OCI-M2 (cell line): ENCODE data around the gene FAM13C.
"Not testable (repeated sequence)": the region's sequence is repeated elsewhere in the genome, so short reads cannot be mapped to it uniquely, and the experiment has no call there.

ENCODE experiments used
- DNase-seq: peaks from one replicate; lab custom pipeline; 2025; ENCODE audit not compliant: unreplicated experiment; lab: John Stamatoyannopoulos, UW

The FAM13C gene

DNA sequence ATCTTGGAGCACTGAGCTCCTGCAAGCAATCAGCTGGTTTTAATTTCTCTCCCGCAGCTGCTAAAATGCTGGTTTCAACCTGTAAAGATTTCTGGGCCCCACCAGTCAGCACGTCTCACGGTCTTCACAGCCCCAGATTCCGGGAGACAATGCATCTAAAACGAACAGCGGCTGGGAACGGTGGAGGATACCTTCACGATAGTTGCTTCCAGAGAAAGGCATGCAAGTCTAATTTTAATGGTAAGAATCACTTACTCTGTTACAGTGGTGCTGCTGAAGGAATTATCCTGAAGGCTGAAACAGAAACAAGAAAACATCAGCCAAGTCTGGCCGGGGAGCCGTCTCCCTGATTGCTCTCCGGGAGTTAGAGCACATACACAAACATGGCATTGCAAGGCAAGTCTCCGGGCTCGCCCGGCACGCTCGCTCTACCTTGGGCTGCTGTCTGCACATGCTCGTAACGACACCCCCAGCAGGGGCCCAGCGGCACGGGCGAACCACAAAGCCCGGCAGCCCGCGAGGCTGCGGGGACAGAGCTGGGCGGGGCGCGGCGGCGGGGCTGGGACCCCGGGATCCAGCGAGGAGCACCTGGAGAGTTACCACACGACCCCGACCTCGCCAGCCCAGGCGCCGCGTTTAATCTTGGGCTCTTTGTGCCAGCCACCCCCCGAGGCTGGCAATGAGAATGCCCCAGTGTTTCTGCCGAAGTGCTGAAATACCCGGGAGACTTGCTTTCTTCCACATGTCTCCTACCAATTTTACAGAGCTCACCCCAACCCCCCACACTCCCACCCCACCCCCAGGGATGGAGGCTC is at the start of gene FAM13C:
Gene FAM13C, minus strand, starts transcription at position 406 of the 815 bp plus-strand sequence. Its CDS starts 89 bp downstream, at position 317.
- DNase-seq, result no peak

GRCh38 chr10:59405235-59405634 is 42.9 kb upstream of the FAM13C start:
- DNase-seq, result no peak

- no peak for DNase-seq
Observed at GRCh38 chr10:59400214-59400613, 37.9 kb upstream of the FAM13C start.

- not testable (repeated sequence) for DNase-seq
Observed at GRCh38 chr10:59399329-59399728, 37.0 kb upstream of the FAM13C start.

GRCh38 chr10:59397961-59398360 is 35.6 kb upstream of the FAM13C start:
- DNase-seq, result no peak

DNA sequence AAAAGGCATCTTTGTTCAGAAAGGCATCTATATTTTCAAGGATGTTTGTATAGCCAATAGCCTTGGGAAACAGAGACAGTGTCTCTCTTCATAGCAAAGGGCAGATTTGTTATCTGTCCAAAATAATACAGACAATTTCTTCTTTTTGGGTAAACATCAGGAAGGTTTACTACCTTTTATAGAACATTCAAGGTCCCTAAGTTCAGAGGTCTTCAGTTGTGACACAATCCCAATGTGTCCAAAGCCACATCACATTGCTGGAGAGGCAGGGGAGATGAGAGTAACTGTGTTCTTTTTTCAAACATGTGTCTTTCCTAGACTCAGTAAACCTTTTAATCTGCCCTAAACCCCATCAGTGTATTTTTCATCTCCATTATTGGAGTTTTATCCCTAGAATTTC is 33.6 kb upstream of the FAM13C start:
- DNase-seq, result no peak

DNA sequence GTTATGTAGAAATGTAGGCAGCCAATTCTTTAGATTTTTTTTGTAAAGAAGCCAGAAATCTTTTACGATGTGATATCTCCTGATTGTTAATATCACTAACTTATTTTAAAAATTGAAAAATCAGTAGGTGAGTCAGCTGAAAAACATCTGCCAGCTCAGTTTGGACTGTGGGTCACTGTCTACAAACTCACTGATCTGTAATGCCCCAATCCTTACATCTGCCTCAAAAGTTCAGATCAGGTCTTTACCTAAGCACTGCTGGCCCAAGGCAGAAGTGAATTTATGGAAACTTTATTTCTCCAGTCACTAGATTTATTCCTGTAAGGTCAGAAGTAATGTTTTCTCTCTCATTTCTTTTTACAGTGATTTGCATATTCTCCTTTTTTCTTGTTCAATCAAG is 31.0 kb upstream of the FAM13C start:
- DNase-seq, result no peak

GRCh38 chr10:59391060-59391459 is 28.7 kb upstream of the FAM13C start:
- no peak for DNase-seq

DNA sequence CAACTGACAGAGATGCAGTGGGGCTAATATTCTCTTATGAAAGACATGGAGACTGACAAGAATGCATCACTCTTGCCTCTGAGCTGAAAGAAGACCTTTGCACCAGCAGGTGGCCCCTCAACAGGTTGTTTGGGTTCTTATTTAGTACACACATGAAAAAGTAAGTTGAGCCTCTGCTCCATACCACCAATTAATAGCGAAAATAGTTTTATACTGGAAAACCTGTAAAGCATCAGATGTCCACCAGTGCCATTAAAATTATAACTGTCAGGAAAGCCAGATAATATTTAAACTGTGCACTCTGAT is 26.3 kb upstream of the FAM13C start:
- no peak for DNase-seq

GRCh38 chr10:59387951-59388670 is 25.8 kb upstream of the FAM13C start:
- no peak for DNase-seq

DNA sequence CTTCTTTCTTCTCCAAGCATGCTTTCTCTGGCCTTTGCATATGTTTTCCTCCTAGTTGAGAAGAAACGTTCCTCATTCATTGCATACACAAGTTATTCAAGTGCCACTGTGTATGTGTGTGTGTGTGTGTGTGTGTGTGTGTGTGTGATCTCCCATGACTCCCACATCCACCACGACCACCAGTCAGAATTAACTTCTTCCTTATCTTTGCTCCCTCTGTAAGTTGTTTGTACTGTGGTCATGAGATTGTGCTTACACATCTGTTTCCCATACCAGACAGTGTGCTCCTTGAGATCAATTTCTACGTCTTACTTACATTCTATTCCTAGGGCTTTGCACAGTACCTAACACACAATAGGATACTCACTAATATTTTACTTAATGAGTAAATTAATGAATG is 22.4 kb upstream of the FAM13C start:
- DNase-seq, result no peak

- no peak for DNase-seq
Observed at GRCh38 chr10:59383908-59384307, 21.6 kb upstream of the FAM13C start.

DNA sequence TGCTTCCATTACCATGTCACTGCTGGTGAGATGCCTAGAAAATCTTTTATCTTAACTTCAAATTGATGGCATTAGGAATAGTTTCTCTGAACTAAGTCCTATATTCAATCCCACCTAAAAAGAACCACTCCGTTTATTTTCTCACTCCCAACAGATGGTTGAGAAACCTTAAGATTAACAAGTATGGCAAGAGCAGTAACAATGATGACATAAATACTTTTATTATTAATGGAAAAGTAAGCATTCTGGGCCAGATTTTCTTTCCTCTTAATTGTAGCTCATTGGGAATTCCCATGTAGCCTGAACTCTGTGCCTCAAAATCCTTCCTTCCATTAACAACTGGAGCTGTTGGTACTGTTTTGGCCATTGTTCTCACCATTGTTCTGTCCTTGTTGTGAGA is 21.1 kb upstream of the FAM13C start:
- no peak for DNase-seq

DNA sequence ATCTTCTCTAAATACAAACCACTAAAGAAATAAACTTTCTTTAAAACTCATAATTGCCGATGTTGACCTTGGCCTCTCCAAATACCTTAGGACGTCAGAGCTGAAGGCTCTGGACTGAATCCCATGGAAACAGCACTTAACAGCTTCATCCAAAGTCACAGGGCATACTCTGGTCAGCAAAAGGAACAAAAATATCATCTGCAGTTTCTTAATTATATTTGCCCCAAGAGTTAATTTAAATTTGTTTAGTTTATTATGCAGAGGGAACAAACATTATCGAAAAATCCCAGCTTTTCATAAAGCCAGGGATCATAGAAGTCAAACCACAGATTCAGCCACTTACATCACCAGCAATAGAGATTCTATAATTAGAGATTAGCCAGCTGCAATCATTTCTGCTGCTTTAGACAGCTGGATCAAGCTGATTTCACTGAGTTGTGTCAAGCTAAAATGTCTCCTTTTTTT is 20.5 kb upstream of the FAM13C start:
- no peak for DNase-seq

DNA sequence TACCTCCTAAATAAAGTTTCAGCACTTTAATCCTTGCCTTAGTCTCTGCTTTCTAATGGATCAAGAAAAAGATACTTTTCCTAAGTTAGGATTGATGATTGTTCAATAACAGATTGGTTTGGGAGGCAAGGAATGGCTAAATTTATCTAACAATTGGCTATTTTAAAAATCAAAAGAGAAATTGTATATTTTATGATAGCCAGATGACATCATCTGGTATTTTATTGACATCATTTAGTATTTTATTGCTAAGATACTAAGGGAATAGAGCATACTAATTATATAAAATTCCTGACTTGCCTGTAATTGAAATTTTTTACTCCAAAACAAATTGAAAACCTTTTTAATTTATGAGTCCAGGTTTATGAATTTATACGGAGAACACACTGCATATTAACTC is 19.3 kb upstream of the FAM13C start:
- DNase-seq, result no peak

DNA sequence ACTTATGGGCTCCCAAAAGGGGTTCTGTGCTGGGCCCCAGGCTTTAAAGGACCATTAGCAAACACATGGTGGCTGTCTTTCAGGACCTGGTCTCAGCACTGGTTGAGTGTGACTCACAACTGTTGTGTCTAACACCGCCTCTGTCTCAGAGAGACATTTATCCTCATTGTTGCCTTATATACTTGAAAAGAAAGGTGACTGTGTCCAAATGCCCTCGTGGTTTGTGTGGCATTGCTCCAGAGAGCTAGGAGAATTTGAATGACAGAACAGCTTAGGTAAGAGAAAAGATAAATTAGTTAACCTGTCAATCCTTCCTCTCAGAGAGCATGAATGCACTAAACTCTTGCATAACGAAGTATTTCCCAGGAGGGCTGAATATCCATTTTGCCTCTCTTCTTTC is 14.5 kb upstream of the FAM13C start:
- no peak for DNase-seq

- no peak for DNase-seq
Observed at GRCh38 chr10:59375990-59376389, 13.6 kb upstream of the FAM13C start.

GRCh38 chr10:59374916-59375315 is 12.6 kb upstream of the FAM13C start:
- DNase-seq, result no peak

GRCh38 chr10:59373071-59373470 is 10.7 kb upstream of the FAM13C start:
- no peak for DNase-seq

DNA sequence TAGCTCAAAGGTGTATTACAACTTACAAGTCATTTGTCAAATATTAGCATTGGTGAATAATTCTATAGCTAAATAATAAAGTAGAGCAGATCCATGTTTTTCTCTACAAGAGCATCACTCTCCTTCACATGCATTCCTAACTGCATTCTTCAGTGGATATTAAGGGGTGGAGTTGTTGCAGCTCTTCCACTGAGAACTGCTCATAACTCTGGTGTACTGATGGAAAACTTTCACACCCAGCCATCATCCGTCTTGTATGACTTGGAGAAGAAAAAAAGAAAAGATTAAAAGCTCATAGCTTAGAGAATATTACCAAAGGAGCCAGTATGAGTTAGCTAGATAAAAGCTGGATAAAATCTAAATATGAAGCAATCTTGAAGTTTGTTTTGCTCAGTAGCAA is 10.2 kb upstream of the FAM13C start:
- DNase-seq, result no peak

- DNase-seq, result no peak
Observed at GRCh38 chr10:59366290-59366689, 3.9 kb upstream of the FAM13C start.

- no peak for DNase-seq
Observed at GRCh38 chr10:59363446-59363958, 1.2 kb upstream of the FAM13C start.
